Measurements from ENCODE around the gene EBF3.

EBF3 gene

DNA sequence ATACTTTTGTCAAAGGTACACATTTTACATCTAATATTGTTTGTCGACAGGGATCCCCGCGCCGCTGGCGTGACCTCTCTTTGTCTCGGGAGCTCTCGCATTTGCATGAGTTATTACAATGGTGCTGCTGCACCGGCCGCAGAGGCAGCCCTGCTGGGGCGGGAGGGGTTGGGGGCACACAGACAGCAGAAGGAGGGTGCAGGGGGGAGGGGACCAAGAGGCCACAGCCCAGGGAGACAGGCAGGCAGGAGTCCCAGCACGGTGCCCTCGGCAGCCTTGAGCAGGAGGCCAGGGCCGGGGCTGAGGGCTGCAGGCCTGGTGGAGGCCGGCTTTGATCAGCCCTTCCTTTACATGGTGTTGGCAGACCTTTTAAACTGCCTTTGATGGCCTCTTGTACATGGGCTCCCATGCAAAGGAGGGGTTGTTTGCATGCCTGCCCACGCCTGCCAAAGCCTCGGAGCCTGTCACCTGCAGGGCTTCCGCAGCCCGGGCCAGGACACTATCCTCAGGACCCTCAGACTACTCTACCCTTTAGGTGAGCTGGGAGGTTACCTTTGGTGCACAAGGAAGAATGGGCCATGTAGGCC is 95.5 kb downstream of the EBF3 start:
- DNase-seq, result no peak

DNA sequence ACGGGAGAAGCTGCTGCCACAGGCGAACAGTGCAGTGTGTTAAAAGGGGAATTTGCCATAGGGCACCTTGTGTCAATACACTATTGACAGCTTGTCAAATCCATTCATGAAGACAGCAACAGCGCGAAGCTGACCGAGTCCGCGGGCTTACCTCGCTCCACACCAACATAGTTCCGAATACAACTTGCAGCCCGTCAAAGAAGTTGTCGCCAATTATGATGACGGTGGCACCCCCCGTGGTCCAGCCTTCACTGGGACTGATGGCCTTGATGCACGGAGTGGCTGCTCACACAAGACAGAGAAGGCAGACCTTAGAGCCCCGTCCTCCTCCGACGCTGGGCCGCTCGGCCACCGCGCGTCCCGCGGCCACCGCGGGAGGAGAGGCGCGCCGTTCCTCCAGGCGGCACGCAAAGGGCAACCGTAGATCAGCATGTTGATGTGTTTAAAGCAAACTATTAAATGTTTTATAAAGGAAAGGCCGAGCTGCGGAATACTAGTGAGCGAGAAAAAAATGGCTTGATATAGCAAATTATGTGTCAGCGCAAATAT is 96.4 kb downstream of the EBF3 start:
- DNase-seq, result no peak

DNA sequence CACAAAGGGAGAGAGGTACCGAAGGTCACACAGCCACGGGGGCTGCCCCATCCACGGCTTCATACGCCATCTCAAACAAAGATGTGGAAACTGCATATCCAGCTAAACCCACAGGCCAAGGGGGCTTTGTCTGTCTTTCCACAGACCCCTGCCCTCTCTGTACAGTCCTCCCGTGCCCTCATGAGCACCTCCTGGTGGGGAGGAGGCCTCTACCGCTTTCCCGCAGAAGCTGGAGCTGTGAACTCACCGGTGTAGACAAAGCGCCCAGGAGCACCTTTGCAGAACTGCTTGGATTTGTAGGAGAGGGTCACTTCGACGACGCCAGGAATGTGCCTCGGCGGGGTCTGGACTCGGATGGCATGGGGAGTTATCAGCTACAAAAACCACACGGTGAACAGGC is 97.2 kb downstream of the EBF3 start:
- DNase-seq, result no peak

DNA sequence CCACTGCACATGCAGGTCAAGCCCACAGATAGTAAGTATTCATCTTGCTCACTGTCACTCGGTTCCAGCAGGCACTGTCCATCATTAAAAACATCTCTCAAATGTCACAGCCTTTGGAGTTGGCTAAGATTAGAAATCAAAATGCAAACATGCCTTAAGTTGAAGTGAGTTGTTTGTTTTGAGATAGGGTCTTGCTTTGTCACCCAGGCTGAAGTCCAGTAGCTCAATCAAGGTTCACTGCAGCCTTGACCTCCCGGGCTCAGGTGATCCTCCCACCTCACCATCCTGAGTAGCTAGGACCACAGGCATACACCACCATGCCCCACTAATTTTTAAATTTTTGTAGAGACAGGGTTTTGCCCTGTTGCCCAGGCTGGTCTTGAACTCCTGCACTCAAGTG is 98.1 kb downstream of the EBF3 start:
- no peak for DNase-seq

DNA sequence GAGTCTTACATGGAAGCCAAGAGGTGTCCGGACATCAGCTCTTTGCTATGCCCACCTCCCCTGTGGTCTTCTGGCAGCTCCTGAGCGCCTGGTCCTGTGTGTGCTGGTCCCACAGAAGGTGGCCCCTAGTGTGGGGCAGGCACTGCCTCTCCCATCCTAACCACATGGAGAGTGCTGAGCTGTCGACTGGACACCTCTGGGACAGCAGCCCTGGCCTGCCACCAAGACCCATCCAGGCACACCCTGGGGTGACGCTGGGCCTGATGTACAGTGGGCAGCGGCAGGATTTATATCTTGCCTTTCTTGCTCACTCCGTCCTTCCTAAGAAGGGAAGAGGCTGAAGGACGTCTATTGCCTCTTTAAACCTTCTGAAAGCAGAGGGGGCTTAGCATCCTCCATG is 98.7 kb downstream of the EBF3 start:
- no peak for DNase-seq

DNA sequence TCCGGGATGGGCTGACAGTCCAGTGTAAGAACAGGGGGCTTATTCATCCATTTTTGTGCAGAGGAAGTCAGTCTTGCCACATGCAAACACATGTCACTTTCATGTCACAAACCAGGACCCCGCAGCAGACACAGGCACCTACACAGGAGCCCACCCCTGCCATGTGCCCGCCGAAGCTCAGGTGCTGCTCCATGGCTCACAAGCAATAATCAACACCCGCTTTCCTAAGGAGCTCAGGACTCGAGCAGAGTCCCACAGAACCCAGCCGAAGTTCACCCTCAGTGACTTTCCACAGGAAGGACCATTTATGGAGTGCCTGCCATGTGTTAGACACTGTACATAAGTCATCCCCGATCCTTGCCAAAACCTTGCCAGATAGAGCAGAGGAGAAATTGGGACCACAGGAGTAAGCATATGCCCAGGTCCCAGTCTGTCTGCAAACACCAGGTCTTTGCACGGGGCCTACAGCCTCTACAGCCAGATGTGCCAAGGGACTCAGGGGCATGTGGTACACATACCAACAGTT is 99.4 kb downstream of the EBF3 start:
- DNase-seq, result no peak

DNA sequence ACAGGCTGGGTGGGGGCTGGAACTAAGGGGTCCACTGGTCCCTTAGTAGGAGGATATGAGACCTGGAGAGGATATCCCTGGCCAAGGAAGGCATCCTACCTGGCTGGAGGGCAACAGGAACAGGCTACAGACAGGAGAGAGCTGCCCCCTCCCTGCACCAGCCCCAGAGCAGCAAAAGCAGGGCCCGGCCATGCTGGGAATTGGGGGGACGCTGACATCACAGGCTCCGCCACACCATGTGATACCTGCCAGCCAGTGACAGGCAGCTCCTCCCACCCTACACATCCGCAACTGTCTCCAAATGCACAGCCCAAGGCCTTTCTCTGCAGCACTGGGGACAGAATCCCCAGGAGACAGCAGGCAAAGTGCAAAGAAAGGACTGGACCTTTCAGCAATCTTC is 100.0 kb downstream of the EBF3 start:
- no peak for DNase-seq

DNA sequence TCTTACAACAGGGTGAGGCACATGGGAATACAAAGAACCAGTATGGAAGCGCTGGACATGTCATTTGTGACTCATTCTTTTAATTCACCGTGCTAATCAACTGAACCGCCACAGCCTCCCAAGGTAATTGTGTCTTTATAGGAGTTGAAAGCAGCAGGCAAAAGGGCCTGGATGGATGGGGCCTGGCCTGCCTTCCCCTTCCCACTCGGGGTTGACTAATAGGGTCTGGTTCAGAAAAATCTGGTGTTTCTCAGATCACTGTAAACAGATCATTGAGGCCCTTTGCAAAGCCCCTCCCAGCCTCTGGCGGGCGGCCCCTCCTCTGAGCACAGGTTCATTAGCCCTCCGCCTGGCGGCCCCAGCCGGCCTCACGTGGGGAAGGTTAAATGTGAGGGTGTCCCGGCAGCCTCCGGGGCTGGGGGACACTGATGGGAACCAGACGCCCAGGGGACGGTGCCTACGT is 100.8 kb downstream of the EBF3 start:
- DNase-seq, result no peak

DNA sequence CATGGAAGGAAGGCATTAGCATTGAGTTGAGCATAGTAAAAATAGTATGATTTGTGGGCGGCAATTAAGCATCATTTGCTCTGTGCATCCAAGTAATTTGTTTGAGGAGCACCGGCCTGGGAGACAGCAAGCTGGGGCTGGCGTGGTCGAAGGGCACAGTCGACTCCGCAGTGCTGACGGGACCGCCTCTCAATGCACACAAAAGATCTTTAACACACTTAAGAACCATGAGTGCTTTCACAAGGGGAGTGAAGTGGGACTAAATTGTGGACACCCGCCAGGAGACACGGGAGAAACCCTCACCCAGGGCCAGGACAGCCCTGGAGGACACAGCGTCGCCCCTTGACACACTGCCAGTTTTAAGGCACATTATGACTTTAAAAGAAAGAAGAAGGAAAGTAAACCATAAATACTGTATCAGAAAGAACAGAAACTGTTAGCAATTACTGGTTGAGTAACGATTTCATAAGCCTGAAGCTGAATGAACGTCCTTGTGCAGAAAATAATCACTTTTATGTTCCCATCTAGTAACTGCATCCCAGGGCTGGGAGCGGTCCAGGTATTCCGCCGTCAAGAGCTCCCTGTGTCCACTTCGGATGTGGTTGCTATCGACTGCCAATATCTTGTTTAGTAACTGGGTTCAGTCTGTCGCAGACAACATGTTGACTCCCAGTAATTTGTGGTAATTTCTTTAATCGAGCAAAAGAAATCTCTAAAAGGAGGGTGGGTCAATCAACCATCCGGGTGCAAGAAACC is 102.1 kb downstream of the EBF3 start:
- DNase-seq, result no peak

DNA sequence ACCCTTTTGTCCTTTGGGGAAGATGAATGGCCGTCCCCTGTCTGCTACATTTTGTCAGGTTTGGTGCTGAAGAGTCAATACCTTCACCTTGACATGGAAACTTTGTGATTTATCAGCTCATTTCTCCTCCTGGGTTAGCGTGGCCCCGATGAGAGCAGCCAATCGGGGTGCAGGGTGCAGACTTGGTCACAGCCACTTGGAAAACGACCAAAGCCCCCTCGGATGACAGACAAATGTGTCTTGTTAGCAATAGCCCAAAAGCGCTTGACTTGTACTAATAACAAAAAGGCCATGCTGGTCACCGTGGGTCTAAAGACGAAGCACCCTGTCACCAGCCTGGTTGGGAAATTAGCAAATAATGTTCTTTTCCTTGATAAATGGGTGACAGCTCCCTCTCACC is 103.7 kb downstream of the EBF3 start:
- no peak for DNase-seq

DNA sequence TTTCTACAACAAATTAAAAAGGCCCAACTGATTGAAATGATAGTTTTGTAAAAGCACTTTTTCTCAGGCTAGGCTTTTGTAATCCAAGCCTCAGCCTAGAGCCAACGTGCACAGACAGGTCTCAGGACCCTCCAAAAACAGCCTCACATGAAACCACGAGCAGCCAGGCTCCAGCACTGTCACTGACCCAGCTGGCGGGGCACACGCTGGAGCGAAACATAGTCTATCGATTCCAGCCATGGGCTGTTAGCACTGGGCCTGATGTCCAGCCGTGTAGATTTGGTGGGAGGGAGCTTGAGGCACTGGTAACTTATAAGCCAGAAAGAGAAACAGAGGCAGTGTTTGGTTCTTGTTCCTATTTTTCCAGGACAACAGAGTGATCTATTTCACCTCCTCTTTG is 104.5 kb downstream of the EBF3 start:
- no peak for DNase-seq

DNA sequence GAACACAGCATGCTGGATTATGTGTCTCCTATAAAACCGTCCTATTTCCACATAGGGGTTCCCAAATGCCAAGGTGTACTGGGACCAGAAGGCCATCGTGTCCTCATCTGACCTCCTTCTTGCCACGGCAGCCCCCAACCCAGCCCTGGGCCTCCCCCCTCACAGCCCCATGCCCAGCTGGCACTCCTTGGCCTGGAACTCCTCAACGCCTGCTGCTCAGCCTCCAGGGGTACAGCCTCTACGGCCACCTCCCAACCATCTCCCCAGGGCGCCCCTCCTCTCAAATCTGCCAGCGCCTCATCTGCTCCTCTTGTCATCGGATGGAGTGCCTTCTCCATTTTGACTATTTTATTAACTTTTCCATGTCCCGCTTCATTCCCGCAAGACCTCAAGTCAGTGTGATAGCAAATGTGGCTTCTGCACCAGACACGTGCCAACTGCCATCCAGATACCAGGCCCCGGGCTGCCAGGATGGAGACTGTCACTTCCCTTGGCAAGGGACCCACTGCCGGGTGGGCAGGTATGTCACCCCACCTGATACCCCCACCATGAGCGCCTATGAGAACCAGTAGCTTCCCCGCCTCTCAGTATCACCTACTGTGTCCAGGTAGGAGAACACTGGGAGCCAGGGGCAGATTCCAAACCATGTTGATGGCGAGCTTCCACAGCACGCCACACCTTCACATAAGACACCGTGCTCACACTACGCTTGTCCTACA is 106.7 kb downstream of the EBF3 start:
- DNase-seq, result no peak

DNA sequence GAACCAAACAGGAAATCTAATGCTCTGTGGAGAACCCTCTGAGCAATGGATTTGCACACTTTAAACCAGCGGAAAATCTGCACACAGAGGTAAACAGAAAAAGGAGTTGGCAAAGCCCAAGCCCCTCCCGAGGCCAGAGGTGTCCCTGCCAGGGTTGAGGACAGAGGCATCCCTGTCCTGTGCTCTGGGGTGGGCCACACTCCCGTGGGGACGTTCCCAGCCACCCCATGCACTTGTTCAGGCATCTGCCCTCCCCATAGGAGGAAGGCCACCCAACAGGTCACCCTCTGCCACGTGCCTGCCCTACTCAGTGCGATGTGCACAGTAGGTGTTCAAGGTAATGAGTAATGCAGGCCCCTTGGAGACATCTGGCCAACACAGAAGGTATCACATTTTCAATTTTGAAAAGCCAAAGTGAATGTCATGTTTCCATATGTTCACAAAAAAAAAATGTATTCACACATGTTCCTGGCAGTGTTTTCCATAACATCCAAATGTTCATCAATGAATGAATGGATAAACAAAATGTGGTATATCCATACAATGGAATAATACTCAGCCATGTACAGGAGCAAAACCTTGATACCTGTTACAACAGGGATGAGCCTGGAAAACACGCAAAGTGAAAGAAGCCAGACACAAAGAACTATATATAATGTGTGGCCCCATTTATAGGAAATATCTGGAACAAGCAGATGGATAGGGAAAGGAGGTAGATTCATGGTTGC is 108.1 kb downstream of the EBF3 start:
- no peak for DNase-seq

DNA sequence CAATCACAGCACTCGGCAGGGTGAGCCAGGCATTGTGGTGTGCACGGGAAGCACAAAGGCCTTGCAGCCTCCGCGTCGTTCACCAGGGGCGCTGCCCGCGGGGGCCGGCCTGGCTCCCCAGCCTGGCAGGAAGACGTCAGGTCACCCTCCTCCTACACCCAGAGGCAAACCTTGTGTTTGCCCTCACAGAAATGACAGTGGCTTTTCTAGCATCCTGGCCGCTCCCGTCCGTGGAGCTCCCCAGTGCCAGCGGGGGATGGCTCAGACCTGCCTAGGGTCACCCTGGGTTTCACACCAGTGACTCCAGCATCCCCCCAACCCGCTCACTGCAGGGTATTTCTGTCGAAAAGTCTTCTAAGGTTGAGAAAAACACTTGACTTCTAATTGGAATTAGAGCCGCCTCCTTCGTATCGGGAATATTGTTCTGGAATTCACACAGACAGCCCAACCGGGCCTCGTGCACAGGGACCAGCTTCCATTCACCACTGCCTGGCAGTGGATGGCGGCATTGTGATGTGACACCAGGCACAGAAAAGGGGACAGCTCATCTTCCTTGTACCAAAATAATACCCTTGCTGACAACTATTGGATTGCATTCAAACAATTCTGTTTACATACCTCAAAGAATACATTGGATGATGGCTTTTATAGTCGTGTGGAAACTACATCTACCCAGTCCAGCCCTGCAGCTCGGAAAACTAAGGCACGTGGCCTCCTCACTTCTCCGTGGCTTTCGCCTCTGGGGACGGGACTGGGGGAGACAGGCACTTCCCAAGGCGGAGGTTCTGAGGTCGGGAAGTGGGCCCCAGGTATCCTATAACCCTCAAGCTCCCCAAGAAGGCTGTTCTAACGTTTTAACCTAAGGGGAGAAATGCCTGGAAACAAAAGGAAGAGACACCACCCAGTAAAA is 109.0 kb downstream of the EBF3 start:
- DNase-seq, result no peak

DNA sequence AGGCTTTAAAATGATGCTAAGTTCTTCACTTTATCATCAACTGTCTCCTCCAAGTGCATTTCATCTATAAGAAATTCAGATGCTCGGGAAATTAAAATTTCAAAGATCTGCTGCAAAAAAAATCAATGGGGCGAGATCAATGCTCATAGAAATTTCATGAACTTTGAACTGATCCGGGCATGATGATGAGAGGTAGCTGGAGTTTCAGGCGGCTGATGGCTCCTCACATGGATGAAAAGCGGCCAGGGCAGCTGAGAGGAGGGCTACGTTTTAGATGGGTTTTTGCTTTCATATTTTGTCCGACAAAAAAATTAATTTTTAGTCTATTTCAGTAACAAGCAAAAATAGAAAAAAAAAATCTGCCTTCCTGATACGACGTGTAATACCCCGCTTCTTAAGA is 109.9 kb downstream of the EBF3 start:
- no peak for DNase-seq

DNA sequence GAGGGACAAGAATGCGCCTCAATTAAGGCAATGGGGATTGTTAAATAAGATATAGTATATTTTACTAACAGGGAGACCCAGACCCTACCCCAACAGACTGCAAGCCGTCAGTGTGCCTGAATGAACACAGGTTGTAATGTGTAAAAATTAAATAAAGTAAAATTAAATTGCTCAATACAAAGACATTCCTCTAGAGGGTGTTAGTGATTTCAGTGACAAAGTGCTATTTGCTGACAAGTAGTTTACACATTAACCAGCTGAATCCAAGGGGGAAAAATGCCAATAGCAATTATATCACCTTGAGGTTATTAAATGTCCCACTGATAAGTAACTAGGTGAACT is 110.5 kb downstream of the EBF3 start:
- DNase-seq, result no peak

DNA sequence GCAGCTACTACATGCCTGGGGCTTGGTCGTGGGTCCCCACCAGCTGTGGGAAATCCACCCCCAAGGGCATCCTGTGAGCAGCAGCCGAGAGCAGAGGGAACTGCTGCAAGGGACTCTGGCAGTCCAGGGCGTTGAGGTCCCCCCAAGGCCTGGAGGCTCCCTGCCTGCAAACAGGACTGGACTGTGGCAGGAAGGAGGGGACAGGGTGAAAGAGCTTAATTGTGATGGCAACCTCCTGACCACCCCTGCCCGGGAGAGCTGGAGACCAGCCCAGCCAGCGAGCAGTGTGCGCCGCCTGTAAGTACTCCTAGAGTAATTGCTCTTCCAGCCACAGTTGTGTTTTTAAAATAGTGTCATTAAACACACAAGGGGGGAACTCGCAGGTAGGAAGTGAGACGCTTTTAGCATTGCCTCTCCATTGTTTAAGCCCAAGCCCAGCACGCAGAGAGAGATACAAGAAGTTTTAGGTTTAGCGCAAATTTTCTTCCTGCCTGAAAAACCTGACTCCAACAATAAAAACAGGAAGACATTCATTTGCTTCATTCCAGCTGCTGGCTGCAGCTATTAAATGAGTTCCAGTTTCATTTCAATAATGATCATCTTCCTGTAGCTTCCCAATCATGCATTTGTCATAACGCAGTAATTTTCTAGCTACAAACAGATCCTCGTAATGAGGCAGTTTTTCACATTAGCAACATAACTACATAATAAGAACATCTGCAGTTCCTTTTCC is 111.1 kb downstream of the EBF3 start:
- DNase-seq, result no peak

DNA sequence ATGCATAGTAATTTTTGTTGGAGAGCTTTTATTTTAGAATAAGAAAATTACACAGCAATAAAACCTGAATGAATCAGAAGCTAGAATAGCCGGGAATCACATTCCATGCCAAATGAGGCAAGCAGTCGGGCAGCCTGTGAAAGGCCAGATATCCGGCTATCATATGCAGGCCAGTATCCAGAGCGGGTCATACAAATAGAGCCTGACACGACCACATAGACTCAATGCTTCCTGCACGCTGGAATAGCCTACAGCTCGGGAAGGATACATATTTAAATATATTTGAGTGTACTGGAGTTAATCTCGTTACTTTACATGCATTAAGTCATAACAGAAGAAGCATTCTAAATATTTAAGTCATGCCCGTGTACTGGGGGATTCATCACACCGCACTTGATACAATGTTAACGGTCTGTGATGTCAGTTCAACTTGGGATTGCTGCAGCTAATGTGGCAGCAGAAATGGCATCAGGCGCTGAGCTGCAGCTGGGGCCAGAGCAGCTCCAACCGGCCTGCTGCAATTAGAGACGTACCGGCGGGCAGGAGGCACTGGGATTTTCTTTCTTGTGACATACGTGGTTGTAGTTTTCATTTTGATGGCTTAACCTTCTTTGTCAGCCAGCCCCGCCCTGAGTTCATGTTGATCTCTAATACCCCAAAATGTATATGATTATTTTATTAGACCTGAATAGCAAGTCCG is 112.0 kb downstream of the EBF3 start:
- DNase-seq, result no peak

DNA sequence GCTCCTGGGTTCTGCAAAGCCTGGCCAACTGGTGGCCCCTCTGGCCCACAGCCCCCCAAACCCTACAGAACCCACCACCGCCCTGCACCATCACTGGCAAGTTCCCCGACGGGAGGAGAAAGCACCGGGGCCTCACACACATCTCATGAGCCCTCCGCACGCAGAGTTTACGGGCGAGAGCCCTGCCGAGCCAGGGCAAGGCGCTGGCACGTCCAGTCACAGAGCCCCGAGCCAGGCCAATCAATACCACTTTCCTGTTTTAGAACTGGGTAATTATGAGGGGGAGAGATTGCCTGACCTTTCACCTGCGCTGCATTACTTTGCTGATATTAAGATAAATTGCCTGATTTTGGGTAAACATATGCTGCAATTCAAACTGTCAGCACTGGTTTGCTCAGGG is 113.3 kb downstream of the EBF3 start:
- no peak for DNase-seq

DNA sequence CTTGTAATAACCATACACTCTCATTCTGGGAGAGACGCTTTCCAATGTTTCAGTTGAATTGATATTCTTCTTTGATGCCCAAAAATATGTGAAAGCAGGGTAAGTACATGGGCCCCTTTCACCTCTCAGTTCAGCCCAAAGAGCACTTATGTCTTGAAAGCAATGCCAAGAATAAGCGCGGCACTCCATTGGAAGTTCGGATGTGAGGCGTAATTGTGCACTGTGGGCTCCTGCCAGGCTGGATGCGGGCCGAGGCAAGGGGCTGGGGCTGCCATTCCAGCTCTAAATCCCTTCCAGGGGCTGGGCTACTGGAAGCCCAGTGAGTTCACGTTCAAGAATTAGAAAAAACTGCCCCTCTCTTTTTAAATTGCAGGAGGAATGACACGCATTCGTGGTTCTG is 113.8 kb downstream of the EBF3 start:
- no peak for DNase-seq

DNA sequence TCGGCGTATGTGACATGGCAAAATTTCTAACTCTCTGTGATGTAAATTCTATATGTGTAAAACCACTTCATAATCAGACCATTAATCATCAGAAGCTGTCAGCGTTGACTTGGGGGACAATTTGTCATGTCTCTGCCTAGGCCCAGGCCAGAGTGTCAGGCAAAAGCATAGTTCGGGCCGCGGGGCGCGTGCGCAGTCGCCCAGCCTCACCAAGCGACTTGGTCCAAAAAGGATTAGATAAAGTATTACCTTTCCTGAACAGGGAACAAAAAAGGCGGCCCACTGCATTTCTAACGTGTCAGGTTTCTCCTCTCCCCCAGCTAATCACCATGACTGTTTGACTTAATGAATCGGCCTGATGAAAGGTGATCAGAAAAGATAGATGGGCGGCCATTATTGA is 114.2 kb downstream of the EBF3 start:
- DNase-seq, result no peak

Measured in NCI-H2029 (cell line).